GM20000 (cell line): ENCODE measurements around the gene RPL31.

Source experiments
- DNase-seq: peaks from one replicate; pipeline ENCODE4 v3.0.0; 2012; ENCODE audit warnings: low spot score
- CTCF ChIP-seq: IDR thresholded peaks from 2 replicates; pipeline ENCODE4 v1.5.1; 2012; ENCODE audit warnings: mild to moderate bottlenecking, control low read depth; ENCODE audit errors: extremely low read depth, missing control alignments

The RPL31 gene

GRCh38 chr2:100959225-100959880 lies 42.7 kb upstream of the RPL31 start:
- no peak for DNase-seq

GRCh38 chr2:100960688-100961087 lies 41.4 kb upstream of the RPL31 start:
- TF ChIP-seq CTCF, result no peak
- no peak for DNase-seq

More at GRCh38 chr2:100959225-100959880, 42.7 kb upstream of the RPL31 start:
- TF ChIP-seq CTCF, result no peak

DNA sequence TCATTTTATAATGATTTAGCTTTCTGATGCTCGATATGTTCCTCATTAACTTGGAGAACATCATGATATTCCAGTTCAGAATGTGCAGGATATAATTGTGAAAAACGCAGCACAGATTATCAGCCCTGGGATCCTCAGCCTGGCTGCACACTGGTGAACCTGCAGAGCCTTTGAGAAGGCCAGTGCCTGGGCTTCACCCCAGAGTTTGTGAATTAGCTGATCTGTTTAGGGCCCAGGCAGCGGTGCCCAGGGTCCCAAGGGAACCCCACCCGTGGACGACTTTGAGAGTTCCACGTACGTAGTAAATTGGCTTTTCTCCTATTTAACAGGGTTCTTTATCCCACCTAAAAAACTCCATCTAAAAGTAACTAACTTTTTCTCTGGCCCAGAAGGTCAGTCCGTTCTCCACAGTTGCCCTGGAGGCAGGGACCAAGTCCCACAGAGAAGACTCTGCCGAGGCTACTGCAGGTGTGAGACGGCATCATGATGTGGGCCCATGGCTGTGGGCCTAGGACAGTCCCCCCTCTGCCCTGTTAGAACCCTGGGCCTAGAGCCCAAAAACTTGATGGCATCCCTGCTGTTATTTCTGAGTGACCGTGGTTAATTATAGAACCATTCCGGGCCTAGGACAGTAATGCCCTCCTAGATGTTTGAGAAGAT lies 39.6 kb upstream of the RPL31 start:
- no peak for TF ChIP-seq CTCF
- no peak for DNase-seq

GRCh38 chr2:100963026-100963375 lies 39.1 kb upstream of the RPL31 start:
- no peak for DNase-seq
- TF ChIP-seq CTCF, result no peak

DNA sequence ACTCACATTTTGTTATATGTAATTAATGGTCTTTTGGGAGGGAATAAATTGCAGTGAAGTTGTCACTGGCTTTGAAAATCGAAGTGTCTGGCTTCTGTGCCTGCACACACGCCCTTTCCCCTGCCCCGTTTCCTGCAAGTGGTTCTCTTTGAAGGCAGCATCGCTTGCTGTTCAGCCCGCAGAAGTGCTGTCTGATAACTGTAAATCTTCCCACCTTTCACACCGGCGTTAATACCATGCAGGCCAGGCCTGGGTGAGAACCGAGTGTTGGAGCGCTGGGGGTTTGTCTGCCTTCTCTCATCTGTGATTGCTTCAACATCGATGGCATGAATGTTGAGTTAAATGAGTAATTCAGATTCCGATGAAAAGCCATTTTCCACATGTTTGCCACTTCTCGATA lies 37.9 kb upstream of the RPL31 start:
- no peak for TF ChIP-seq CTCF
- DNase-seq, result no peak

DNA sequence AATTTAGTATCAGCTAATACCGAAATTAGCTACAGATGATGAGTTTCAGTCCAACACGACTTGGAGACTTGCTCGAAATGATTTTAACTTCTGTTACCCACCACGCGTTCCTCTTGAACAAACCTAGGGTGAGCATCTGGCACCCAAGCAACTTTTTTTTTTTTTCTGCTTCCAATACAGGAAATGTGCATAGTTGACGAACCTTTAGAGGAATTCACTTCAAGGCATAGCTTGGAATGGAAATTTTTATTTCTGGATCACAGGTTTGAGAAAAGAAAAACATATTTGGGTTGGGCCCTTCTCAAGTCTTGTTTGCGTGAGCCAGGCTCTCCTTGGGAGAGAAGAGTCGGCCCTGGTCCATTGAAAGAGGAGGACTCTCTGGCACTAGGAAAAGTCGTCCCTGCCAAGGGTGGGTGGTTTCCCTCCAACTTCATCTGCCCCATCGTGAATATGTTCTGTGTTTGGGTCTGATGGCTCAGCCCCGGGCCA lies 37.4 kb upstream of the RPL31 start:
- TF ChIP-seq CTCF, result no peak
- no peak for DNase-seq

DNA sequence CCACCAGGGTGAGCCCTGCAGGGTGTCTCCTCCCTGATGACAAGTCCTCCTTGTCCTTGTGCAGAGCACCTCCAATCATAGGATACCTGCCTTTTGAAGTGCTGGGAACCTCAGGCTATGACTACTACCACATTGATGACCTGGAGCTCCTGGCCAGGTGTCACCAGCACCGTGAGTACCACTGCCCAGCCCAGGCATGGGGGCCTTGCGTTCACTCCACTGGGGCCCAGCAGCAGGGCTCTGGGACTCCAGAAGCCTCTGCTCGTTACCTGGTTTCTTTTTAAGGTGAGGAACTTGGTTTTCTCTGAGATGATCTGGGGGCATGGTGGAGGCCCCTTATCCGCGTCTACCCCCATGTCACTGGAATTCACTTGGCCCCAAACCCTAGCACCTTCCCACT lies 36.5 kb upstream of the RPL31 start:
- TF ChIP-seq CTCF, result no peak
- DNase-seq, result no peak
